OCI-LY3 (cell line): ENCODE data around the gene F2RL2.

Experiments used
- CTCF ChIP-seq: fragments of 200-600, 300-600 bp; sonication (generic); IDR thresholded peaks from 2 replicates; pipeline ENCODE4 v1.5.1; 2014; ENCODE audit warnings: antibody characterized with exemption, low read length, low read depth
- EZH2phosphoT487 ChIP-seq: fragments of 200-600 bp; shearing (Covaris generic); IDR thresholded peaks from 2 replicates; pipeline ENCODE4 v1.6.1; 2018; ENCODE audit warnings: antibody characterized with exemption, mixed run types, low read depth

GRCh38 chr5:76625087-76625815 lies 2.0 kb upstream of the F2RL2 start:
- TF ChIP-seq CTCF = no peak
- no peak for TF ChIP-seq EZH2phosphoT487
